ENCODE data around the gene ADGRD1. TPM values are rescaled to one million over a fixed set of nuclear protein-coding genes. Genes with fewer than 3 reads are reported as not detected.
"Not testable (repeated sequence)": the region's sequence is repeated elsewhere in the genome, so short reads cannot be mapped to it uniquely, and the experiment has no call there.

The ADGRD1 gene
- total RNA-seq, 1 experiment from 2014 or later, result 0.05 TPM

GRCh38 chr12:131117438-131118245 lies 163.9 kb downstream of the ADGRD1 start:
- DNase-seq (ENCODE audit: low read depth, low spot score), result no peak
- in situ Hi-C loops (cut with HindIII; ENCODE audit: low pct_unique_long_range_greater_than_20kb, low sequenced_read_pairs), result no loop called here

- in situ Hi-C loops (cut with HindIII; ENCODE audit: low pct_unique_long_range_greater_than_20kb, low sequenced_read_pairs), result no loop called here
- DNase-seq (ENCODE audit: low read depth, low spot score), result no peak
Observed at GRCh38 chr12:131118371-131118770, 164.7 kb downstream of the ADGRD1 start.

GRCh38 chr12:131119345-131119744 lies 165.6 kb downstream of the ADGRD1 start:
- DNase-seq (ENCODE audit: low read depth, low spot score); in situ Hi-C loops (cut with HindIII; ENCODE audit: low pct_unique_long_range_greater_than_20kb, low sequenced_read_pairs): not testable (repeated sequence)

- in situ Hi-C loops (cut with HindIII; ENCODE audit: low pct_unique_long_range_greater_than_20kb, low sequenced_read_pairs), result no loop called here
- DNase-seq (ENCODE audit: low read depth, low spot score), result no peak
Observed at GRCh38 chr12:131119936-131120335, 166.2 kb downstream of the ADGRD1 start.

- in situ Hi-C loops (cut with HindIII; ENCODE audit: low pct_unique_long_range_greater_than_20kb, low sequenced_read_pairs), result no loop called here
Observed at GRCh38 chr12:131120831-131121271, 167.1 kb downstream of the ADGRD1 start.

GRCh38 chr12:131121705-131122405 lies 168.1 kb downstream of the ADGRD1 start:
- no peak for DNase-seq (ENCODE audit: low read depth, low spot score)
- in situ Hi-C loops (cut with HindIII; ENCODE audit: low pct_unique_long_range_greater_than_20kb, low sequenced_read_pairs), result no loop called here

More at GRCh38 chr12:131120831-131121271, 167.1 kb downstream of the ADGRD1 start:
- no peak for DNase-seq (ENCODE audit: low read depth, low spot score)

GRCh38 chr12:131122631-131123030 lies 168.9 kb downstream of the ADGRD1 start:
- in situ Hi-C loops (cut with HindIII; ENCODE audit: low pct_unique_long_range_greater_than_20kb, low sequenced_read_pairs), result no loop called here
- DNase-seq (ENCODE audit: low read depth, low spot score), result no peak

- in situ Hi-C loops (cut with HindIII; ENCODE audit: low pct_unique_long_range_greater_than_20kb, low sequenced_read_pairs), result no loop called here
- no peak for DNase-seq (ENCODE audit: low read depth, low spot score)
Observed at GRCh38 chr12:131123817-131124216, 170.1 kb downstream of the ADGRD1 start.

GRCh38 chr12:131124487-131125280 lies 171.0 kb downstream of the ADGRD1 start:
- in situ Hi-C loops (cut with HindIII; ENCODE audit: low pct_unique_long_range_greater_than_20kb, low sequenced_read_pairs), result no loop called here
- DNase-seq (ENCODE audit: low read depth, low spot score), result no peak

GRCh38 chr12:131126662-131127173 lies 173.0 kb downstream of the ADGRD1 start:
- no peak for DNase-seq (ENCODE audit: low read depth, low spot score)
- in situ Hi-C loops (cut with HindIII; ENCODE audit: low pct_unique_long_range_greater_than_20kb, low sequenced_read_pairs), result no loop called here

GRCh38 chr12:131128556-131128955 lies 174.8 kb downstream of the ADGRD1 start:
- in situ Hi-C loops (cut with HindIII; ENCODE audit: low pct_unique_long_range_greater_than_20kb, low sequenced_read_pairs), result no loop called here
- no peak for DNase-seq (ENCODE audit: low read depth, low spot score)

- in situ Hi-C loops (cut with HindIII; ENCODE audit: low pct_unique_long_range_greater_than_20kb, low sequenced_read_pairs); DNase-seq (ENCODE audit: low read depth, low spot score): not testable (repeated sequence)
Observed at GRCh38 chr12:131128966-131129619, 175.4 kb downstream of the ADGRD1 start.

GRCh38 chr12:131129839-131130238 lies 176.1 kb downstream of the ADGRD1 start:
- DNase-seq (ENCODE audit: low read depth, low spot score), result no peak
- in situ Hi-C loops (cut with HindIII; ENCODE audit: low pct_unique_long_range_greater_than_20kb, low sequenced_read_pairs), result no loop called here

- DNase-seq (ENCODE audit: low read depth, low spot score), result no peak
- in situ Hi-C loops (cut with HindIII; ENCODE audit: low pct_unique_long_range_greater_than_20kb, low sequenced_read_pairs), result no loop called here
Observed at GRCh38 chr12:131130311-131130911, 176.7 kb downstream of the ADGRD1 start.

- in situ Hi-C loops (cut with HindIII; ENCODE audit: low pct_unique_long_range_greater_than_20kb, low sequenced_read_pairs), result no loop called here
- no peak for DNase-seq (ENCODE audit: low read depth, low spot score)
Observed at GRCh38 chr12:131131077-131131807, 177.5 kb downstream of the ADGRD1 start.

GRCh38 chr12:131131808-131132117 lies 178.1 kb downstream of the ADGRD1 start:
- in situ Hi-C loops (cut with HindIII; ENCODE audit: low pct_unique_long_range_greater_than_20kb, low sequenced_read_pairs), result no loop called here

More at GRCh38 chr12:131131808-131132117, 178.1 kb downstream of the ADGRD1 start:
- no peak for DNase-seq (ENCODE audit: low read depth, low spot score)
